Measurements from ENCODE around the gene LMAN1L.

DNA sequence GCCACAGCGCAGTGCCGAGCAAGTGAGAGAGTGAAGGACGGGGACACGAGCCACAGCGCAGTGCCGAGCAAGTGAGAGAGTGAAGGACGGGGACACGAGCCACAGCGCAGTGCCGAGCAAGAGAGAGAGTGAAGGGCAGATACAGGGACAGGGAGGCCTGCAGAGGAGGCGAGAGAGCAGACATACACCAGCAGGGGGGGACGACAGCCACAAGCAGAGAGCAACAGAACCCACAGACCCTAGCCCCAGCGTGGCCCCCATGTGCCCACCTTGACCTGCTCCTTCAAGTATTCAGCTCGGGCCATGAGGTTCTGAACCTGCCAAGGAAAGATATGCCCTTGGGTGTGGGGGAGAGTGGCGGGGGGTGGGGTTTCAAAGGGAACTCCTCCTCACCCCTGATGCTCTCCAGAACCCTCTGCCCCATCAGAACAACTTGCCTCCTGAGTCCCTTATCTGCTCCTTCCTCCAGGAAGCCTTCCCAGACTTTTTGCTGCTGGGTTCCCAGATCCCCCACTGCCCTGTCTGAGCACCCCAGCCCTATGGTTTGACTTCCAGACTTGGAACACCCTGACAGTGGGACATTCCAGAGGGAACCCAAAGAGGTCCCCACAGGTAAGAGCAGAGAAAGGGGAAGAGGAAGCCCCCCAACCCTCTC, 25.0 kb downstream of the LMAN1L start:
- TF ChIP-seq, protein P1, sequence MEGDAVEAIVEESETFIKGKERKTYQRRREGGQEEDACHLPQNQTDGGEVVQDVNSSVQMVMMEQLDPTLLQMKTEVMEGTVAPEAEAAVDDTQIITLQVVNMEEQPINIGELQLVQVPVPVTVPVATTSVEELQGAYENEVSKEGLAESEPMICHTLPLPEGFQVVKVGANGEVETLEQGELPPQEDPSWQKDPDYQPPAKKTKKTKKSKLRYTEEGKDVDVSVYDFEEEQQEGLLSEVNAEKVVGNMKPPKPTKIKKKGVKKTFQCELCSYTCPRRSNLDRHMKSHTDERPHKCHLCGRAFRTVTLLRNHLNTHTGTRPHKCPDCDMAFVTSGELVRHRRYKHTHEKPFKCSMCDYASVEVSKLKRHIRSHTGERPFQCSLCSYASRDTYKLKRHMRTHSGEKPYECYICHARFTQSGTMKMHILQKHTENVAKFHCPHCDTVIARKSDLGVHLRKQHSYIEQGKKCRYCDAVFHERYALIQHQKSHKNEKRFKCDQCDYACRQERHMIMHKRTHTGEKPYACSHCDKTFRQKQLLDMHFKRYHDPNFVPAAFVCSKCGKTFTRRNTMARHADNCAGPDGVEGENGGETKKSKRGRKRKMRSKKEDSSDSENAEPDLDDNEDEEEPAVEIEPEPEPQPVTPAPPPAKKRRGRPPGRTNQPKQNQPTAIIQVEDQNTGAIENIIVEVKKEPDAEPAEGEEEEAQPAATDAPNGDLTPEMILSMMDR (IDR thresholded peaks at IDR 0.05 in 8 of 11, conservative IDR thresholded peaks at IDR 0.05 in 3 of 11): no peak
- TF ChIP-seq POLR2AphosphoS5 (IDR thresholded peaks at IDR 0.05) (no peak), POLR2A (IDR thresholded peaks at IDR 0.05) (no peak)
